Measurements from ENCODE around the gene CERS6.
A peak's percentile ranks its signal among the peaks of the same experiment; 100 is the strongest.

Gene CERS6

DNA sequence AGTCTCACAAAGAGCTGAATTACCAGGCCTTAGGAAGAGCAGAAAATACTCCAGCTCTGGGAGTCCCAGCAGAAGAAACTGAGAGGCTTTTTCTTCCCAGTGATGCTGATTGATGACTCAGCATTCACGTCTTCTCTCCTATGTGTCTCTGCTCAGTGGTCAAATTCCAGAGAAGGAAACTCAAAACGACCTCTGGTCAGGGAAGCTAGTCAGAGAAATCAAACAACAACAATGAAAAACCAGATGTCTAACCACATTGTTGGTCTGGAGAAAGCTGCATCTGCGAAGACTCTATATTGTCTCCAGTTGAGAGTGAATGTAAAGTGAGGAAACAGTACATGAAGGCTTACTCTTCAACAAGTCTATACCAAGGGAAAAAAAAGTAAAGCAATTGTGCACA is 28.6 kb upstream of the CERS6 start:
- H3K36me3 ChIP-seq (replicated peaks in 1 of 2; ENCODE audit: control insufficient read depth in 2 of 2, insufficient read depth in 2 of 2, low read length in 2 of 2): no peaks in the 10 kb centered on the region
- no peak overlapping the region for H3K18ac ChIP-seq (ENCODE audit: low read length)
- H2BK12ac ChIP-seq (ENCODE audit: low read length): no peak overlapping the region
- no peak overlapping the region for H2BK5ac ChIP-seq (ENCODE audit: low read length)
- H2AFZ ChIP-seq (ENCODE audit: low read length): no peak overlapping the region
- no peak for DNase-seq (ENCODE audit: low spot score)
- H4K8ac ChIP-seq (ENCODE audit: low read depth, low read length): no peak overlapping the region
- no peak overlapping the region for H3K4me3 ChIP-seq (ENCODE audit: low read length in 2 of 2)
- no peak overlapping the region for H3K4ac ChIP-seq (ENCODE audit: low read length)
- peaks cover 0 to 10% of the 10 kb centered on the region in 2 donors for H3K4me1 ChIP-seq (ENCODE audit: control insufficient read depth in 2 of 2, insufficient read depth in 1 of 2, low read depth in 1 of 2, low read length in 2 of 2)
- no peak overlapping the region for H3K14ac ChIP-seq (ENCODE audit: low read length)
- H3K27me3 ChIP-seq (ENCODE audit: control insufficient read depth in 3 of 3, insufficient read depth in 3 of 3, low read depth in 1 of 3, low read length in 3 of 3): no peaks in the 10 kb centered on the region
- H3K9ac ChIP-seq (ENCODE audit: low read depth, low read length, poor library complexity): no peak overlapping the region
- no peak overlapping the region for H2BK15ac ChIP-seq (ENCODE audit: low read length)
- no peak overlapping the region for H3K23ac ChIP-seq (ENCODE audit: low read depth, low read length, poor library complexity)
- H3K4me2 ChIP-seq (ENCODE audit: insufficient read depth, low read length, poor library complexity, severe bottlenecking): no peak overlapping the region
- no peak overlapping the region for H3K27ac ChIP-seq (replicated peaks; ENCODE audit: low read length)
- H2BK120ac ChIP-seq (ENCODE audit: low read depth, low read length): no peak overlapping the region
- no peak overlapping the region for H4K91ac ChIP-seq (ENCODE audit: low read depth, low read length, poor library complexity)
- WGBS, 2 donors (ENCODE audit: extremely low coverage in 2 of 2, insufficient read length in 2 of 2, insufficient replicate concordance in 1 of 2): no CpG with 5 or more reads among the region's 3 CpGs
- peaks cover 0 to 2% of the 10 kb centered on the region in 2 donors for H3K9me3 ChIP-seq (replicated peaks in 1 of 2; ENCODE audit: control insufficient read depth in 2 of 2, insufficient read depth in 1 of 2, low read depth in 1 of 2, low read length in 2 of 2)
- H2AK5ac ChIP-seq (ENCODE audit: low read depth, low read length): no peak overlapping the region
- H3K79me1 ChIP-seq (ENCODE audit: low read depth, low read length): no peaks in the 10 kb centered on the region

DNA sequence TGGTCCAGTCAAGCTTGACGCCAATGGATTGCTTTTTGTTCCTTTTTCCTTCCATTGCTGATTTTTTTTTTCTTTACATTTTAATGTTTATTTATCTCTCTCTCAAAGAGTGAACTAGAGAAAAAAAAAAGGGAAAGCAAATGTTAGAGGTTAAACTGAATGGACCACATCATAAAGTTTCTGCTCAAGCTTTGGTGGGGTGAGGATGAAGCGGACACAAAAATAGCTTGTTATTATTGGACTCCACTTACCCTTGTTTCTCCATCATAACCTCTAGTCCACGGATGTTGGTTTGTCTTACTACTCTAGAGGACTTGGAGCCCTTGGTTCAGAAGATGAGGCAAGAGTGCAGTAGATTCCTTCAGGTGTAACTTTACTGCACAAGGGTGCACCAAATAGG is 27.6 kb upstream of the CERS6 start:
- Histone ChIP-seq H2BK120ac (ENCODE audit: low read depth, low read length) (no peak overlapping the region), H2BK12ac (ENCODE audit: low read length) (no peak overlapping the region), H4K8ac (ENCODE audit: low read depth, low read length) (no peak overlapping the region), H2AK5ac (ENCODE audit: low read depth, low read length) (no peak overlapping the region), H3K36me3 (replicated peaks in 1 of 2; ENCODE audit: control insufficient read depth in 2 of 2, insufficient read depth in 2 of 2, low read length in 2 of 2) (no peaks in the 10 kb centered on the region), H2AFZ (ENCODE audit: low read length) (no peak overlapping the region), H3K4me2 (ENCODE audit: insufficient read depth, low read length, poor library complexity, severe bottlenecking) (no peak overlapping the region), H3K23ac (ENCODE audit: low read depth, low read length, poor library complexity) (no peak overlapping the region), H3K27ac (replicated peaks; ENCODE audit: low read length) (no peak overlapping the region), H3K4me3 (ENCODE audit: low read length in 2 of 2) (no peak overlapping the region), H3K9ac (ENCODE audit: low read depth, low read length, poor library complexity) (no peak overlapping the region), H3K79me1 (ENCODE audit: low read depth, low read length) (no peaks in the 10 kb centered on the region), H4K91ac (ENCODE audit: low read depth, low read length, poor library complexity) (no peak overlapping the region), H3K4me1 (ENCODE audit: control insufficient read depth in 2 of 2, insufficient read depth in 1 of 2, low read depth in 1 of 2, low read length in 2 of 2) (peaks cover 0 to 16% of the 10 kb centered on the region in 2 donors), H3K4ac (ENCODE audit: low read length) (no peak overlapping the region), H2BK15ac (ENCODE audit: low read length) (no peak overlapping the region), H2BK5ac (ENCODE audit: low read length) (no peak overlapping the region), H3K14ac (ENCODE audit: low read length) (no peak overlapping the region), H3K27me3 (ENCODE audit: control insufficient read depth in 3 of 3, insufficient read depth in 3 of 3, low read depth in 1 of 3, low read length in 3 of 3) (no peaks in the 10 kb centered on the region), H3K18ac (ENCODE audit: low read length) (no peak overlapping the region), H3K9me3 (replicated peaks in 1 of 2; ENCODE audit: control insufficient read depth in 2 of 2, insufficient read depth in 1 of 2, low read depth in 1 of 2, low read length in 2 of 2) (peaks cover 0 to 2% of the 10 kb centered on the region in 2 donors)
- DNase-seq (ENCODE audit: low spot score): no peak
- WGBS, 2 donors (ENCODE audit: extremely low coverage in 2 of 2, insufficient read length in 2 of 2, insufficient replicate concordance in 1 of 2): no CpG with 5 or more reads among the region's 3 CpGs

DNA sequence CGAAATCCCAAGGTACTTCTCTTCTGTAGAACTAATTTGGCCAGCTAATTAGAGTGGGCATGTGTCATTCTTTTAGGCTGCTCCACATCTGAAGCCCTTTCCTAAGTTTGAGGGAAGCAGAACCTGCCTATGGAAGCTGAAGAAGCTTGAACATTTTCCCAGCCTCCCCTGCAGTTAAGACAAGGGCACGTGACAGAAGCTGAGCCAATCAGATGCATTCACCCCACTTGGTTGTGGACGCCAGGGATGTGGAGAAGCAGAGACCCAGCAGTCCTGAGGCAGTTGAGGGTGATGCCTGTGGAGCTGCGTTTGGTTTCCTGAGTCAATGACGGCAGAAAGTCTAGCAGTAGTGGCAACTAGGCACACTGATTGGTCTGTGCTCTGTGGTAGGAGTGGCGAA is 26.1 kb upstream of the CERS6 start:
- Histone ChIP-seq H3K4me2 (ENCODE audit: insufficient read depth, low read length, poor library complexity, severe bottlenecking) (no peak overlapping the region), H2BK120ac (ENCODE audit: low read depth, low read length) (no peak overlapping the region), H3K79me1 (ENCODE audit: low read depth, low read length) (no peaks in the 10 kb centered on the region), H3K4me3 (ENCODE audit: low read length in 2 of 2) (no peak overlapping the region), H4K8ac (ENCODE audit: low read depth, low read length) (no peak overlapping the region), H2AFZ (ENCODE audit: low read length) (no peak overlapping the region), H3K27ac (replicated peaks; ENCODE audit: low read length) (no peak overlapping the region), H2BK5ac (ENCODE audit: low read length) (no peak overlapping the region), H3K4me1 (ENCODE audit: control insufficient read depth in 2 of 2, insufficient read depth in 1 of 2, low read depth in 1 of 2, low read length in 2 of 2) (peaks cover 0 to 17% of the 10 kb centered on the region in 2 donors), H3K23ac (ENCODE audit: low read depth, low read length, poor library complexity) (no peak overlapping the region), H3K27me3 (ENCODE audit: control insufficient read depth in 3 of 3, insufficient read depth in 3 of 3, low read depth in 1 of 3, low read length in 3 of 3) (no peaks in the 10 kb centered on the region), H2BK15ac (ENCODE audit: low read length) (no peak overlapping the region), H3K14ac (ENCODE audit: low read length) (no peak overlapping the region), H3K9me3 (replicated peaks in 1 of 2; ENCODE audit: control insufficient read depth in 2 of 2, insufficient read depth in 1 of 2, low read depth in 1 of 2, low read length in 2 of 2) (peaks cover 0 to 2% of the 10 kb centered on the region in 2 donors), H3K9ac (ENCODE audit: low read depth, low read length, poor library complexity) (no peak overlapping the region), H2AK5ac (ENCODE audit: low read depth, low read length) (no peak overlapping the region), H4K91ac (ENCODE audit: low read depth, low read length, poor library complexity) (no peak overlapping the region), H2BK12ac (ENCODE audit: low read length) (no peak overlapping the region), H3K36me3 (replicated peaks in 1 of 2; ENCODE audit: control insufficient read depth in 2 of 2, insufficient read depth in 2 of 2, low read length in 2 of 2) (no peaks in the 10 kb centered on the region), H3K18ac (ENCODE audit: low read length) (peak overlapping the region; percentile 31), H3K4ac (ENCODE audit: low read length) (no peak overlapping the region)
- no CpG with 5 or more reads among the region's 6 CpGs for WGBS, 2 donors (ENCODE audit: extremely low coverage in 2 of 2, insufficient read length in 2 of 2, insufficient replicate concordance in 1 of 2)
- DNase-seq (ENCODE audit: low spot score): no peak

DNA sequence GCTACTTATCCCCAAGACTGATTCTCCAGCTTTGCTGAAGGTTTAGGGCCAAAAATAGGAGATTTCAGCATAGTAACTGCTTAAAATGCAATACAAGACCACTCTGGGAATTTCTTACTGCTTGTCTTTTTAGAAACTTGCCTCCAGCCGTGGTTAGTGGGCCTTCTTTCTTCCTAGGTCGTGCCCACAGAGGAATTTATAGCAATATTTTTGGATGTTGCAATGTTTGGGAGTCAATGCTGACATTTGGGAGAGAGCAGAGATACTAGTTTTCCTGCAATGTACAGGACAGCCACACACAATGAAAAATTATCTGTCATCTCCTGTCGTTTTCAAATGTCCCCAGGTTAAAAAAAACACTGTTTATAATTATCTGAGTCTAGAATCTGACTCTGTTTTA is 25.6 kb upstream of the CERS6 start:
- Histone ChIP-seq H3K36me3 (replicated peaks in 1 of 2; ENCODE audit: control insufficient read depth in 2 of 2, insufficient read depth in 2 of 2, low read length in 2 of 2) (no peaks in the 10 kb centered on the region), H2BK12ac (ENCODE audit: low read length) (no peak overlapping the region), H3K4me3 (ENCODE audit: low read length in 2 of 2) (no peak overlapping the region), H2BK5ac (ENCODE audit: low read length) (no peak overlapping the region), H4K91ac (ENCODE audit: low read depth, low read length, poor library complexity) (no peak overlapping the region), H2BK15ac (ENCODE audit: low read length) (no peak overlapping the region), H3K23ac (ENCODE audit: low read depth, low read length, poor library complexity) (no peak overlapping the region), H3K79me1 (ENCODE audit: low read depth, low read length) (no peaks in the 10 kb centered on the region), H3K18ac (ENCODE audit: low read length) (no peak overlapping the region), H3K4ac (ENCODE audit: low read length) (no peak overlapping the region), H2AFZ (ENCODE audit: low read length) (no peak overlapping the region), H3K14ac (ENCODE audit: low read length) (no peak overlapping the region), H4K8ac (ENCODE audit: low read depth, low read length) (no peak overlapping the region), H3K27me3 (ENCODE audit: control insufficient read depth in 3 of 3, insufficient read depth in 3 of 3, low read depth in 1 of 3, low read length in 3 of 3) (no peaks in the 10 kb centered on the region), H2BK120ac (ENCODE audit: low read depth, low read length) (no peak overlapping the region), H3K9ac (ENCODE audit: low read depth, low read length, poor library complexity) (no peak overlapping the region), H2AK5ac (ENCODE audit: low read depth, low read length) (no peak overlapping the region), H3K9me3 (replicated peaks in 1 of 2; ENCODE audit: control insufficient read depth in 2 of 2, insufficient read depth in 1 of 2, low read depth in 1 of 2, low read length in 2 of 2) (peaks cover 0 to 2% of the 10 kb centered on the region in 2 donors), H3K4me2 (ENCODE audit: insufficient read depth, low read length, poor library complexity, severe bottlenecking) (no peak overlapping the region), H3K4me1 (ENCODE audit: control insufficient read depth in 2 of 2, insufficient read depth in 1 of 2, low read depth in 1 of 2, low read length in 2 of 2) (peaks cover 0 to 17% of the 10 kb centered on the region in 2 donors), H3K27ac (replicated peaks; ENCODE audit: low read length) (no peak overlapping the region)
- no CpG with 5 or more reads among the region's 3 CpGs for WGBS, 2 donors (ENCODE audit: extremely low coverage in 2 of 2, insufficient read length in 2 of 2, insufficient replicate concordance in 1 of 2)
- DNase-seq (ENCODE audit: low spot score): no peak

Data from neuronal stem cell (in vitro differentiated cells).